Stimulated activated naive CD4-positive, alpha-beta T cell (primary cell): ENCODE results near the gene UBAP1.
"Not testable (repeated sequence)": the region's sequence is repeated elsewhere in the genome, so short reads cannot be mapped to it uniquely, and the experiment has no call there.

Experiments
- DNase-seq, 6 experiments: peaks; one replicate each; lab custom pipeline; 2025; lab: John Stamatoyannopoulos, UW

UBAP1 gene

GRCh38 chr9:34224349-34224748, 45.5 kb downstream of the UBAP1 start:
- DNase-seq: no peak

GRCh38 chr9:34226144-34226760, 47.4 kb downstream of the UBAP1 start:
- DNase-seq: not testable (repeated sequence)

- DNase-seq: no peak
These were observed 48.6 kb downstream of the UBAP1 start for GRCh38 chr9:34227445-34227844.

GRCh38 chr9:34230556-34230955, 51.7 kb downstream of the UBAP1 start:
- no peak for DNase-seq

GRCh38 chr9:34232201-34232600, 53.4 kb downstream of the UBAP1 start:
- DNase-seq: no peak

GRCh38 chr9:34233672-34234071, 54.8 kb downstream of the UBAP1 start:
- no peak for DNase-seq

GRCh38 chr9:34237836-34238235, 59.0 kb downstream of the UBAP1 start:
- DNase-seq: no peak

GRCh38 chr9:34240006-34240405, 61.2 kb downstream of the UBAP1 start:
- no peak for DNase-seq

- no peak for DNase-seq
These were observed 64.0 kb downstream of the UBAP1 start for GRCh38 chr9:34242830-34243229.

GRCh38 chr9:34245212-34245611, 66.4 kb downstream of the UBAP1 start:
- DNase-seq: not testable (repeated sequence)

GRCh38 chr9:34246453-34246852, 67.6 kb downstream of the UBAP1 start:
- DNase-seq: no peak

GRCh38 chr9:34247782-34248181, 68.9 kb downstream of the UBAP1 start:
- DNase-seq: not testable (repeated sequence)

- DNase-seq: no peak
These were observed 70.4 kb downstream of the UBAP1 start for GRCh38 chr9:34249274-34249673.

- DNase-seq: no peak
These were observed 71.9 kb downstream of the UBAP1 start for GRCh38 chr9:34250721-34251120.

GRCh38 chr9:34252016-34252415, 73.2 kb downstream of the UBAP1 start:
- DNase-seq: no peak

- peak; percentile 18 to 61 (median 48) for DNase-seq
These were observed 74.0 kb downstream of the UBAP1 start for GRCh38 chr9:34252670-34253459.

- no peak for DNase-seq
These were observed 74.6 kb downstream of the UBAP1 start for GRCh38 chr9:34253460-34253837.

GRCh38 chr9:34254141-34254913, 75.5 kb downstream of the UBAP1 start:
- DNase-seq: no peak

- DNase-seq: no peak
These were observed 76.4 kb downstream of the UBAP1 start for GRCh38 chr9:34254966-34255825.

- peak in 1 of 6 experiments; percentile 10 for DNase-seq
These were observed 77.3 kb downstream of the UBAP1 start for GRCh38 chr9:34256104-34256503.

- DNase-seq: peak in 3 of 6 experiments; percentile 12 to 33 (median 26)
These were observed 78.2 kb downstream of the UBAP1 start for GRCh38 chr9:34256987-34257585.
